PFSK-1 (cell line): ENCODE measurements around the gene TMIE.

Source experiments
- FOXP2 ChIP-seq: optimal IDR thresholded peaks from 2 replicates; pipeline ENCODE3; 2011; ENCODE audit warnings: borderline replicate concordance, control low read depth, inconsistent platforms; ENCODE audit not compliant: insufficient read depth; ENCODE audit errors: extremely low read length, extremely low read depth
- POLR2AphosphoS5 ChIP-seq: IDR thresholded peaks from 2 replicates; pipeline ENCODE4 v1.6.1; 2012; ENCODE audit warnings: low read depth, mild to moderate bottlenecking, control low read depth, low read length, moderate library complexity
- TAF1 ChIP-seq: IDR thresholded peaks from 2 replicates; pipeline ENCODE4 v1.6.1; 2012; ENCODE audit warnings: low read length, control low read depth, borderline replicate concordance; ENCODE audit not compliant: insufficient read depth
- TF ChIP-seq, protein P1 (sequence below), 2 experiments: IDR thresholded peaks; 2 replicates each; pipeline versions ENCODE4 v1.6.1 to v1.8.0; 2011 to 2012; ENCODE audit warnings: low read depth in 2 of 2, low read length in 2 of 2, control low read depth in 1 of 2, inconsistent platforms in 1 of 2, mild to moderate bottlenecking in 1 of 2, moderate library complexity in 1 of 2; ENCODE audit not compliant: insufficient read depth in 1 of 2

DNA sequence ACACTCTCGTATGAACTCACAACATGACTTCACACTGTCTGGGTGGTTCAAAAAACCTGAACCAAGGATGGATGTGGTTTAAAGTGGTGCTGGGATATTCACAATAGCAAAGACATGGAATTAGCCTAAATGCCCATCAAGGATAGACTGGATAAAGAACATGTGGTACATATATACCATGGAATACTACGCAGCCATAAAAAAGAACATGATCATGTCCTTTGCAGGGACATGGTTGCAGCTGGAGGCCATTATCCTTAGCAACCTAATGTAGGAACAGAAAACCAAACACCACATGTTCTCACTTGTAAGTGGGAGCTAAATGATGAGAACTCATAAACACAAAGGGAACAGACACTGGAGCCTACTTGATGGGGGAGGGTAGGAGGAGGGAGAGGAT is 19.8 kb downstream of the TMIE start:
- TF ChIP-seq TAF1, result no peak
- no peak for TF ChIP-seq FOXP2
- no peak for TF ChIP-seq POLR2AphosphoS5
- TF ChIP-seq, protein P1, sequence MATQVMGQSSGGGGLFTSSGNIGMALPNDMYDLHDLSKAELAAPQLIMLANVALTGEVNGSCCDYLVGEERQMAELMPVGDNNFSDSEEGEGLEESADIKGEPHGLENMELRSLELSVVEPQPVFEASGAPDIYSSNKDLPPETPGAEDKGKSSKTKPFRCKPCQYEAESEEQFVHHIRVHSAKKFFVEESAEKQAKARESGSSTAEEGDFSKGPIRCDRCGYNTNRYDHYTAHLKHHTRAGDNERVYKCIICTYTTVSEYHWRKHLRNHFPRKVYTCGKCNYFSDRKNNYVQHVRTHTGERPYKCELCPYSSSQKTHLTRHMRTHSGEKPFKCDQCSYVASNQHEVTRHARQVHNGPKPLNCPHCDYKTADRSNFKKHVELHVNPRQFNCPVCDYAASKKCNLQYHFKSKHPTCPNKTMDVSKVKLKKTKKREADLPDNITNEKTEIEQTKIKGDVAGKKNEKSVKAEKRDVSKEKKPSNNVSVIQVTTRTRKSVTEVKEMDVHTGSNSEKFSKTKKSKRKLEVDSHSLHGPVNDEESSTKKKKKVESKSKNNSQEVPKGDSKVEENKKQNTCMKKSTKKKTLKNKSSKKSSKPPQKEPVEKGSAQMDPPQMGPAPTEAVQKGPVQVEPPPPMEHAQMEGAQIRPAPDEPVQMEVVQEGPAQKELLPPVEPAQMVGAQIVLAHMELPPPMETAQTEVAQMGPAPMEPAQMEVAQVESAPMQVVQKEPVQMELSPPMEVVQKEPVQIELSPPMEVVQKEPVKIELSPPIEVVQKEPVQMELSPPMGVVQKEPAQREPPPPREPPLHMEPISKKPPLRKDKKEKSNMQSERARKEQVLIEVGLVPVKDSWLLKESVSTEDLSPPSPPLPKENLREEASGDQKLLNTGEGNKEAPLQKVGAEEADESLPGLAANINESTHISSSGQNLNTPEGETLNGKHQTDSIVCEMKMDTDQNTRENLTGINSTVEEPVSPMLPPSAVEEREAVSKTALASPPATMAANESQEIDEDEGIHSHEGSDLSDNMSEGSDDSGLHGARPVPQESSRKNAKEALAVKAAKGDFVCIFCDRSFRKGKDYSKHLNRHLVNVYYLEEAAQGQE (IDR thresholded peaks at IDR 0.05; ENCODE audit: insufficient read depth in 1 of 2, low read depth in 2 of 2, low read length in 2 of 2), result no peak
